Right cardiac atrium (tissue), 5 donors: Measurements from ENCODE around the gene CBX3. TPM values are rescaled to one million over a fixed set of nuclear protein-coding genes. Genes with fewer than 3 reads are reported as not detected.
"Not testable (repeated sequence)": the region's sequence is repeated elsewhere in the genome, so short reads cannot be mapped to it uniquely, and the experiment has no call there.

Experiments used
- ATAC-seq, 2 donors: fragments of 200-7000 bp; cut with Tn5 transposase; one replicate each; pipeline versions ENCODE4 v1.8.0 to v1.9.1; 2020; ENCODE audit warnings: moderate library complexity in 2 of 2, mild to moderate bottlenecking in 1 of 2
- DNase-seq, 3 donors: peaks; one replicate each; pipeline ENCODE4 v3.0.0-alpha.2; 2020
- H3K27ac ChIP-seq: one replicate; pipeline ENCODE4 v1.5.1; 2013; ENCODE audit warnings: mild to moderate bottlenecking, low read length, control low read depth, moderate library complexity
- H3K27me3 ChIP-seq: one replicate; pipeline ENCODE4 v1.6.1; 2013; ENCODE audit not compliant: control insufficient read depth, insufficient read depth
- H3K4me1 ChIP-seq: one replicate; pipeline ENCODE4 v1.6.1; 2013; ENCODE audit warnings: low read length; ENCODE audit not compliant: control insufficient read depth, insufficient read depth
- H3K4me3 ChIP-seq: one replicate; pipeline ENCODE4 v1.5.1; 2013; ENCODE audit warnings: low read length, control low read depth
- H3K9me3 ChIP-seq: one replicate; pipeline ENCODE4 v1.6.1; 2013; ENCODE audit warnings: low read length; ENCODE audit not compliant: control insufficient read depth
- WGBS: extraction: QIAGEN DNeasy Blood & Tissue Kit; methylation state at CpG from one replicate; pipeline ENCODE4 v1.1.7; 2013; 5-methylcytosine and 5-hydroxymethylcytosine counted together
- intact Hi-C, 4 donors: fragments of 100-400 bp; cut with DNase I; formaldehyde crosslinking; loops; one replicate each; pipeline versions ENCODE4 v1.11.0 to v1.14.0; 2022 to 2023
- polyA plus RNA-seq: library from polyadenylated mRNA; stranded (reverse); fragments of 200-250 nt; gene quantifications from one replicate; pipeline ENCODE4 v1.2.3, GENCODE V29; 2013
- total RNA-seq, 4 donors: library from RNA; stranded (reverse); fragmentation: NEBNext Ultra II Directional; extraction: Animal tissue kit (Norgen Biotek cat#: 25700); gene quantifications; one replicate each; pipeline ENCODE4 v1.2.1, GENCODE V29; 2021
- donor health status: healthy with polysubstance abuse.
- donor health status: DM: no; HTN: yes; CAD: no.
- donor health status: DM: no; HTN: no; CAD: no.
- donor health status: DM: no; HTN: yes; CAD: no; lungs with severe emphysema.
- donor health status: DM: yes; HTN: yes; CAD: no.

The CBX3 gene
- total and polyA plus RNA-seq, 5 donors = 61.2 to 82.5 (median 69.0) TPM

DNA sequence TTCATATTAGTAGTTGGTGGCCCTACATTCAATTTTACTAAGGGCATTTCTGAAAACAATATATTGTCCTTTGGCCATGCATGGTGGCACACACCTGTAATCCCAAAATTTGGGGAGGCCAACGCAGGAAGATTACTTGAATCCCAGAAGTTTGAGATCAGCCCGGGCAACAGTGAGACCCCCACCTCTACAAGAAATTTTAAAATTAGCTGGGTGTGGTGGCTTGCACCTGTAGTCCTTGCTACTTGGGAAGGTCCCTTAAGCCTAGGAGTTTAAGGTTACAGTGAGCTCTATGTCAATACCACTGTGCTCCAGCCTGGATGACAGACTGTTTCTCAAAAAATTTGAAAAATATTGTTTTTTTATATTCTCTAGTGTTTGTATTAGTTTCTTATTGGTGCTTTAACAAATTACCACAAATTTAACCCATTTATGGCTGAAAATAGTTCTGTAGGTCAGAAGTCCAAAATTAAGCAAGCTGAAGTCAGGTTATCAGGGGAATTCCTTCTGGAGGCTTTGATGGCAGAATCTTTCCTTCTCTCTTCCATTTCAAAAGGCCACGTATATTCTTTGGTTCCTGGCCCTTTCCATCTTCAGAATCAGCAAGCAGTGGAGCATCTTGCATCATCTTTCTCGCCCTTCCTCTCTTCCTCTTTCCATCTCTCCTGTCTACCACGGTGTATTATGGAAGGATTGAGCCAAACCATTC lies 12.4 kb downstream of the CBX3 start:
- no peak overlapping the region for H3K4me3 ChIP-seq
- no peaks in the 10 kb centered on the region for H3K9me3 ChIP-seq
- H3K27me3 ChIP-seq = no peaks in the 10 kb centered on the region
- H3K27ac ChIP-seq = no peak overlapping the region
- no peak for DNase-seq
- H3K4me1 ChIP-seq = no peaks in the 10 kb centered on the region
- ATAC-seq = no peak
- 84% methylated on average over 5 of the region's 5 CpGs for WGBS
- intact Hi-C loops = no loop called here

DNA sequence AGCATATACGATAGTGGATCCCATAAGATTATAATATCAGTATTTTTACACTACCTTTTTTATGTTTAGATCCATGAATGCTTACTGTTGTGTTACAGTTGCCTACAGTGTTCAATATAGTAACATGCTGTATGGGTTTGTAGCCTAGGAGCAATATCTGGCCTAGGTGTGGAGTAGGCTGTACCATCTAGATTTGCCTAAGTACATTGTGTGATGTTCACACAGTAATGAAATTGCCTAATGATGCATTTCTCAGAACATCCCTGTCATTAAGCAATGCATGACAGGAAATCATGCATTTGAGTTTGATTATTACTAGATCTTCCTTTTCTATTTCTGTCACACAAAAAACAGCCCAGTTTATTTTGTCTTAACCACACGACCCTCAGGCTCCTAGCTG lies 14.5 kb downstream of the CBX3 start:
- no peak for DNase-seq
- Histone ChIP-seq H3K4me1 (no peaks in the 10 kb centered on the region), H3K27ac (no peak overlapping the region), H3K27me3 (no peaks in the 10 kb centered on the region), H3K4me3 (no peak overlapping the region), H3K9me3 (no peaks in the 10 kb centered on the region)
- ATAC-seq = no peak
- WGBS = 72% methylated on average over 2 of the region's 2 CpGs
- intact Hi-C loops = no loop called here

DNA sequence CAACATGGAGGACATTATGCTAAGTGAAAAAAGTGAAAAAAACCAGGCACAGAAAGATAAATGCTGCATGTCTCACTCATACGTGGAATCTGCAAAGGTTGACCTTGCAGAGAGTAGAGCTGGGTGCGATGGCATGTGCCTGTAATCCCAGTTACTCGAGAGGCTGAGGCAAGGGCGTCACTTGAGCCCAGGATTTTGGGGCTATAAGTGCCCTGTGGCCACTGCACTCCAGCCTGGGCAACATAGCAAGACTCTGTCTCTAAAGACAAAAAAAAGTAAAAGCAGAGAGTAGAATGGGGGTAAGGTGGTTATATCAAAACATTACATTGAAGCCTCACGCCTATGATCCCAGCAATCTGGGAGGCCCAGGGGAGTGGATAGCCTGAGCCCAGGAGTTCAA lies 22.8 kb downstream of the CBX3 start:
- DNase-seq (no peak), ATAC-seq (no peak)
- 66% methylated on average over 5 of the region's 5 CpGs for WGBS
- H3K27ac ChIP-seq = no peak overlapping the region
- H3K4me1 ChIP-seq = no peaks in the 10 kb centered on the region
- H3K4me3 ChIP-seq = no peak overlapping the region
- H3K27me3 ChIP-seq = no peaks in the 10 kb centered on the region
- H3K9me3 ChIP-seq = no peaks in the 10 kb centered on the region
- intact Hi-C loops = no loop called here

DNA sequence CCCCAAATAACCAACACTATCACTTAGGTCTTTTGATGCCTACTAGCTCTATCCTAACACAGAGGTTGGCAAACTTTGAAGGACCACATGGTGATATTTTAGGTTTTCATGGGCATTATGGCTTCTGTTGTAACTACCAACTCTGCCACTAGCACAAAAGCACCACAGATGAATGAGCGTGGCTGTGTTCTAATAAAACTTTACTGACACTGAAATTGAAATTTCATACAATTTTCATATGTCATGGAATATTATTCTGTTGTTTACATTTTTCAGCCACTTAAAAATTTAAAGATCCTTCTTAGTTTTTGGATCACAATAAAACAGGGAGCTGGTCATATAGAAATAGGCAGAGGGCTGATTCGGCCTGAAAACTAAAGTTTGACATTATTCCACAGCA lies 26.4 kb downstream of the CBX3 start:
- H3K27ac ChIP-seq = no peak overlapping the region
- no peaks in the 10 kb centered on the region for H3K27me3 ChIP-seq
- H3K4me1 ChIP-seq = no peaks in the 10 kb centered on the region
- no peak overlapping the region for H3K4me3 ChIP-seq
- no peak for DNase-seq
- intact Hi-C loops = no loop called here
- WGBS = 95% methylated on average over 2 of the region's 2 CpGs
- no peaks in the 10 kb centered on the region for H3K9me3 ChIP-seq
- ATAC-seq = no peak

DNA sequence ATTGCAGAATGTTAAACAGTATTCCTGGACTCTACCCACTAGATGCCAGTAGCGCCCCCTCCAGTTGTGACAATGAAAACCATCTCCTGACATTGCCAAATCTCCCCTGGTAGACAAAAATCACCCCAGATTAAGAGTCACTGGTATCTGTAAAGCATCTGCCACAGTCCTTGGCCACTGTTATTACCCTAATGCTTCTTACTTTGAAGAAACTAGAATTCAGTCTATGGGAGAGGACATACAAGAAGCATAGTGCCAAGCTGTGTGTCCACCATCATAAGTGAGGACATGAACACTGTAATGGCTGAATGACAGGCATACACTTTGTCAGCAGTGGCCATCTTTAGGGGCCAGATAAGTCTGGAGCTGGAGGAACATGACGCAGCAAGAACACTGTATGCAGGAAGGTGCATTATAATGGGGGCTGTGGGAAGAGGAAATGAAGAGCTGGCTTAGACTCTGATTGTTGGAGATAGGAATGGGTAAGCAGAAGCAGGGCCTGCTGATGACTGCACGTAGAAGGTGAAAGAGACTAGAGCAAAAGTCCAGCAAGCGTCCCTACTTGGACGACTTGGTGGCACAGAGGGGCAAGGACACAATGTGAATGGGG lies 32.5 kb downstream of the CBX3 start:
- Histone ChIP-seq H3K4me1 (no peaks in the 10 kb centered on the region), H3K4me3 (no peak overlapping the region), H3K9me3 (no peaks in the 10 kb centered on the region), H3K27ac (no peak overlapping the region), H3K27me3 (no peaks in the 10 kb centered on the region)
- no peak for DNase-seq
- intact Hi-C loops = no loop called here
- WGBS = 70% methylated on average over 5 of the region's 5 CpGs
- ATAC-seq = no peak

DNA sequence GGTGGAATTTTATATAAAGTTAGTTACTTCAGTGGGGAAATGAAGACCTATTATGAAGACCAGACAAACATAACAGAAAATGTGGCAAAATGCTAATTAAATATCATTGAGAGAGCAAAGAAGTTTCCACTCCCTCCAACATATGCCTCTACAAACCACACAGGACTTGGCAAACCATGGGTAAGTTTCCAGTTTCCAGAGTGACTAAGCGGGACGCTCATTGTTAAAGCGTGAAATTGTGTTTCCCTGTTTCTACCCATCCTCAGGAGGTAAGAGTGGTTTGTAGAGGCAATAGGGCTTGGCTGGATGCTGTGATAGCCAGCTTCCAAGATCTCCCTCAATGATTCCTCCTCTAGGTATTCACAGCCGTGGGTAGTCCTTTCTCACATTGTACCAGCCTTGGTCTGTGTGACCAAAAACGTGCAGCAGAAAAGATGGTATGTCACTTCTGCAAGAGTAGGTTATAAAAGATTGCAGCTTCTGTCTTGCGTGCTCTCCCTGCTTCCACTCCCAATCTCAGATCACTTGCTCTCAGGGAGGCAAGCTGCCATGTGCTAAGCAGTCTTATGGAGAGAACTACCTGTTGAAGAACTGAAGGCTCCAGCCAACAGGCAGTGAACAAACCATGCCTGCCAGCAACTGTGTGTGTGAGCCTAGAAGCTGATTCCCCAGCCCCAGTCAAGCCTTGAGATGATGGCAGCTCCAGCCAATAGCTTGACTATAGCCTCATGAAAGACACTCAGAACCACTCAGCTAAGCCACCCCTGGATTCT lies 35.7 kb downstream of the CBX3 start:
- 84% methylated on average over 6 of the region's 6 CpGs for WGBS
- intact Hi-C loops = no loop called here
- DNase-seq = no peak

DNA sequence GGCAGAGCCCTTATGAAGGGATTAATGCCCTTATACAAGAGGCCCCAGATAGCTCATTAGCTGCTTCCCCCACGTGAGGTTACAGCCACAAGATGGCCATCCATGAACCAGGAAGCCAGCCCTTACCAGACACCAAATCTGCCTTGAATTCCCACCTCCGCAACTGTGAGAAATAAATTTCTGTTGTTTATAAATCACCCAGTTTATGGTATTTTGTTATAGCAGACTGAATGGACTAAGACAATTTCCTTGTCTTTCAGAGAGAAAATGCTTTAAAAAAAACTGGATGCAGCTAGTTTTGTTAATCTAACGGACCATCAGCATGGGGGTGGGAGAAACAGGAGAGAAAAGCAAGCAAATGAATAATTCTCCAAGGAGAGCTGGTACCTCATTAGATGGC lies 36.5 kb downstream of the CBX3 start:
- Histone ChIP-seq H3K27ac (no peak overlapping the region), H3K4me3 (no peak overlapping the region), H3K4me1 (no peaks in the 10 kb centered on the region), H3K9me3 (no peaks in the 10 kb centered on the region), H3K27me3 (no peaks in the 10 kb centered on the region)
- DNase-seq (no peak), ATAC-seq (no peak)
- 70% methylated on average over 3 of the region's 3 CpGs for WGBS
- intact Hi-C loops = no loop called here

More for the DNA sequence above, 35.7 kb downstream of the CBX3 start:
- H3K4me3 ChIP-seq = no peak overlapping the region
- H3K4me1 ChIP-seq = no peaks in the 10 kb centered on the region
- H3K27me3 ChIP-seq = no peaks in the 10 kb centered on the region
- H3K9me3 ChIP-seq = no peaks in the 10 kb centered on the region
- H3K27ac ChIP-seq = no peak overlapping the region
- ATAC-seq = no peak

DNA sequence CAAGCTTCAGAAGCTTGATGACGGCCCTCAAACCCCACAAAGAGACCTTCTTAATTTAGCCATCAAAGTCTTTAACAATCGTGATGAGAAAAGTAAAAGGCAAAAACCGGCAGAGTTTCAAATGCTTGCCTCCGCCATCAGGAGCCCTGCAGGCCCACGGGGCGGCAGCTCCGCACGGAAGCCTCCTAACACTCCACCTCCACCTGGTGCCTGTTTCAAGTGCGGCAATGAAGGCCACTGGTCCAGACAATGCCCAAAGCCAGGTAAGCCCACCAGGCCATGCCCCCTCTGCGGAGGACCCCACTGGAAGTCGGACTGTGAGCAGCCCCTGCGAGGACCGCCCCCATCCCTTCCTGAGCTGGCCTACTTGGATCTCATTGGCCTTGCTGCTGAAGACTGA lies 43.6 kb downstream of the CBX3 start:
- 93% methylated on average over 13 of the region's 13 CpGs for WGBS
- DNase-seq (no peak), ATAC-seq (no peak)
- Histone ChIP-seq H3K27ac (no peak overlapping the region), H3K9me3 (no peaks in the 10 kb centered on the region), H3K27me3 (no peaks in the 10 kb centered on the region), H3K4me3 (no peak overlapping the region), H3K4me1 (no peaks in the 10 kb centered on the region)
- intact Hi-C loops = no loop called here

DNA sequence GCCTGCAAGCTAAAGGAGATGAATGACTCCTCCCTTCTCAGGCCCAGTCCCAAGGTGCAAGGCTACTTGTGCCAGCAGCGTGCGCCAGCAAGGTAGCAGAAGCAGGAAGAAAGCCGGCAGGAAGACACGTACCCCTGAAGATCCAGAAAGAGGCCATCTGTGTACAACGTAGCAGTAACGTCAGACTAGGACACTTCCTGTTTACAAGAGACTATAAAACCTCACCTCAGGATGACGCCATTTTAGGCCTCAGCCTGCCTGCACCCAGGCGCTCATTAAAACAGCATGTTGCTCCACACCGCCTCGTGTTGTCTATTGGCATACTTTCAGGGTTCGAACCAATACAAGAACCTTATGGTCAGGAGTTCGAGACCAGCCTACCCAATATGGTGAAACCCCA lies 48.7 kb downstream of the CBX3 start:
- no peaks in the 10 kb centered on the region for H3K4me1 ChIP-seq
- DNase-seq (no peak), ATAC-seq (no peak)
- no peak overlapping the region for H3K4me3 ChIP-seq
- no peak overlapping the region for H3K27ac ChIP-seq
- WGBS = 84% methylated on average over 12 of the region's 12 CpGs
- H3K27me3 ChIP-seq = no peaks in the 10 kb centered on the region
- intact Hi-C loops = no loop called here
- H3K9me3 ChIP-seq = no peaks in the 10 kb centered on the region

DNA sequence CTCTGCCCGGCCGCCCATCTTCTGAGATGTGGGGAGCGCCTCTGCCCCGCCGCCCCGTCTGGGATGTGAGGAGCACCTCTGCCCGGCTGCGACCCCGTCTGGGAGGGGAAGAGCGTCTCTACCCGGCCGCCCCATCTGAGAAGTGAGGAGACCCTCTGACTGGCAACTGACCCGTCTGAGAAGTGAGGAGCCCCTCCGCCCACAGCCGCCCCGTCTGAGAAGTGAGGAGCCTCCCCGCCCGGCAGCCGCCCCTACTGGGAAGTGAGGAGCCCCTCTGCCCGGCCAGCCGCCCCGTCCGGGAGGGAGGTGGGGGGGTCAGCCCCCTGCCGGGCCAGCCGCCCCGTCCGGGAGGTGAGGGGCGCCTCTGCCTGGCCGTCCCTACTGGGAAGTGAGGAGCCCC lies 60.3 kb downstream of the CBX3 start:
- ATAC-seq, H3K4me1 ChIP-seq, H3K4me3 ChIP-seq, intact Hi-C loops, H3K9me3 ChIP-seq, H3K27me3 ChIP-seq, H3K27ac ChIP-seq: not testable (repeated sequence)
- peak in 1 of 3 donors; percentile 62 for DNase-seq
- 97% methylated on average over 28 of the region's 29 CpGs for WGBS
